OCI-LY1 (cell line): ENCODE measurements around the gene P3H3.
"Not testable (repeated sequence)": the region's sequence is repeated elsewhere in the genome, so short reads cannot be mapped to it uniquely, and the experiment has no call there.

Source experiments
- H2AFZ ChIP-seq: fragments of 200-600 bp; sonication (generic), shearing (Covaris generic); 2 replicates; pipeline ENCODE4 v1.6.0; 2014; ENCODE audit warnings: antibody characterized with exemption, mild to moderate bottlenecking, low read length
- H3F3A ChIP-seq: fragments of 200-600 bp; sonication (generic), shearing (Covaris generic); 2 replicates; pipeline ENCODE4 v1.6.0; 2014; ENCODE audit warnings: mild to moderate bottlenecking, antibody characterized with exemption, low read length, moderate library complexity; ENCODE audit not compliant: insufficient read depth
- H3K27ac ChIP-seq: fragments of 200-600 bp; sonication (generic); 2 replicates; pipeline ENCODE4 v1.5.1; 2014; ENCODE audit warnings: low read length, mixed run types, mild to moderate bottlenecking, low read depth; ENCODE audit not compliant: poor library complexity, severe bottlenecking
- H3K27me3 ChIP-seq: fragments of 200-600 bp; sonication (generic); 2 replicates; pipeline ENCODE4 v1.6.0; 2014; ENCODE audit warnings: antibody characterized with exemption, mild to moderate bottlenecking, low read length, moderate library complexity; ENCODE audit not compliant: insufficient read depth
- H3K36me3 ChIP-seq: fragments of 200-600 bp; sonication (generic); 2 replicates; pipeline ENCODE4 v1.6.1; 2014; ENCODE audit warnings: mild to moderate bottlenecking, antibody characterized with exemption, low read length, moderate library complexity, mixed read lengths; ENCODE audit not compliant: insufficient read depth
- H3K4me1 ChIP-seq: fragments of 200-600 bp; sonication (generic); 2 replicates; pipeline ENCODE4 v1.5.1; 2014; ENCODE audit warnings: mild to moderate bottlenecking, low read length, moderate library complexity; ENCODE audit not compliant: insufficient read depth, severe bottlenecking
- H3K4me2 ChIP-seq: fragments of 200-600 bp; sonication (generic), shearing (Covaris generic); 2 replicates; pipeline ENCODE4 v1.6.1; 2014; ENCODE audit warnings: low read length
- H3K4me3 ChIP-seq: fragments of 200-600 bp; sonication (generic); 2 replicates; pipeline ENCODE4 v1.5.1; 2014; ENCODE audit warnings: low read length, low read depth, mild to moderate bottlenecking, mixed read lengths; ENCODE audit not compliant: poor library complexity, severe bottlenecking
- H3K79me2 ChIP-seq: fragments of 200-600 bp; shearing (Covaris generic); 2 replicates; pipeline ENCODE4 v1.6.1; 2016; ENCODE audit warnings: mixed run types, low read length, mixed read lengths; ENCODE audit not compliant: insufficient read depth
- H3K9ac ChIP-seq: fragments of 200-600 bp; sonication (generic), shearing (Covaris generic); 2 replicates; pipeline ENCODE4 v1.6.1; 2014; ENCODE audit warnings: mild to moderate bottlenecking, low read length, mixed read lengths
- H3K9me2 ChIP-seq: fragments of 200-600 bp; sonication (generic), shearing (Covaris generic); 2 replicates; pipeline ENCODE4 v1.6.1; 2014; ENCODE audit warnings: low read depth, mild to moderate bottlenecking, low read length, mixed read lengths
- H3K9me3 ChIP-seq: fragments of 200-600 bp; shearing (Covaris generic); 2 replicates; pipeline ENCODE4 v1.6.1; 2014; ENCODE audit warnings: low read length, mixed read lengths
- H4K20me1 ChIP-seq: fragments of 200-600 bp; sonication (generic), shearing (Covaris generic); 2 replicates; pipeline ENCODE4 v1.6.0; 2016; ENCODE audit warnings: mild to moderate bottlenecking, low read length; ENCODE audit not compliant: insufficient read depth
- CTCF ChIP-seq: fragments of 200-600 bp; sonication (generic), shearing (Covaris generic); IDR thresholded peaks from 2 replicates; pipeline ENCODE4 v1.5.1; 2017; ENCODE audit warnings: mild to moderate bottlenecking, antibody characterized with exemption, low read length, moderate library complexity, mixed read lengths
- EZH2 ChIP-seq: fragments of 200-600 bp; sonication (generic), shearing (Covaris generic); IDR thresholded peaks from 2 replicates; pipeline ENCODE4 v1.8.0; 2017; ENCODE audit warnings: borderline replicate concordance, mixed run types, mild to moderate bottlenecking, antibody characterized with exemption, low read length, moderate library complexity, mixed read lengths

Gene P3H3

GRCh38 chr12:6883683-6884082 is 55.5 kb downstream of the P3H3 start:
- no peak overlapping the region for H3K4me3 ChIP-seq

GRCh38 chr12:6884539-6884938 is 56.3 kb downstream of the P3H3 start:
- Histone ChIP-seq H3K79me2 (no peaks in the 10 kb centered on the region), H3K27ac (no peak overlapping the region), H3K27me3 (no peaks in the 10 kb centered on the region), H3K9me3 (no peaks in the 10 kb centered on the region), H3F3A (no peaks in the 10 kb centered on the region), H4K20me1 (no peaks in the 10 kb centered on the region), H3K4me3 (no peak overlapping the region), H3K4me1 (no peaks in the 10 kb centered on the region), H3K9me2 (no peaks in the 10 kb centered on the region), H2AFZ (no peak overlapping the region), H3K4me2 (no peak overlapping the region), H3K9ac (no peak overlapping the region), H3K36me3 (peaks cover 17% of the 10 kb centered on the region)
- TF ChIP-seq EZH2 (no peak), CTCF (no peak)

More at GRCh38 chr12:6883683-6884082, 55.5 kb downstream of the P3H3 start:
- H3K27me3 ChIP-seq: no peaks in the 10 kb centered on the region
- no peak overlapping the region for H3K4me2 ChIP-seq
- no peak overlapping the region for H3K27ac ChIP-seq
- H3K9me2 ChIP-seq: no peaks in the 10 kb centered on the region
- no peaks in the 10 kb centered on the region for H3K79me2 ChIP-seq
- H2AFZ ChIP-seq: no peak overlapping the region
- H3K9ac ChIP-seq: no peak overlapping the region
- H4K20me1 ChIP-seq: no peaks in the 10 kb centered on the region
- H3K9me3 ChIP-seq: no peaks in the 10 kb centered on the region
- H3F3A ChIP-seq: no peaks in the 10 kb centered on the region
- peaks cover 17% of the 10 kb centered on the region for H3K36me3 ChIP-seq
- H3K4me1 ChIP-seq: no peaks in the 10 kb centered on the region
- no peak for TF ChIP-seq CTCF
- no peak for TF ChIP-seq EZH2

- H3K9ac ChIP-seq, H2AFZ ChIP-seq, H3K4me1 ChIP-seq, H3K4me3 ChIP-seq, H3K9me3 ChIP-seq, H4K20me1 ChIP-seq, H3K27me3 ChIP-seq, H3K79me2 ChIP-seq, H3K4me2 ChIP-seq, H3K27ac ChIP-seq, H3F3A ChIP-seq, H3K9me2 ChIP-seq: not testable (repeated sequence)
- peaks cover 17% of the 10 kb centered on the region for H3K36me3 ChIP-seq
Observed at GRCh38 chr12:6886206-6886999, 58.2 kb downstream of the P3H3 start.

GRCh38 chr12:6887460-6887859 is 59.3 kb downstream of the P3H3 start:
- Histone ChIP-seq H3K36me3 (peaks cover 17% of the 10 kb centered on the region), H3K79me2 (no peaks in the 10 kb centered on the region), H3K9me3 (no peaks in the 10 kb centered on the region), H3F3A (no peaks in the 10 kb centered on the region), H3K9me2 (no peaks in the 10 kb centered on the region), H3K4me3 (no peak overlapping the region), H3K9ac (no peak overlapping the region), H3K27ac (no peak overlapping the region), H4K20me1 (no peaks in the 10 kb centered on the region), H3K27me3 (no peaks in the 10 kb centered on the region), H3K4me1 (peaks cover 13% of the 10 kb centered on the region), H2AFZ (no peak overlapping the region), H3K4me2 (no peak overlapping the region)
- TF ChIP-seq EZH2 (no peak), CTCF (no peak)
